Mononuclear cell (primary cell): ENCODE measurements around the gene INPPL1. TPM values are rescaled to one million over a fixed set of nuclear protein-coding genes. Genes with fewer than 3 reads are reported as not detected.
"Not testable (repeated sequence)": the region's sequence is repeated elsewhere in the genome, so short reads cannot be mapped to it uniquely, and the experiment has no call there.

Source experiments
- H3K27me3 ChIP-seq: 2 replicates; pipeline ENCODE4 v1.6.0; 2011; ENCODE audit warnings: low read length, control low read depth; ENCODE audit not compliant: insufficient read depth
- H3K4me1 ChIP-seq: 2 replicates; pipeline ENCODE4 v1.5.1; 2011; ENCODE audit warnings: mild to moderate bottlenecking, low read length, control low read depth; ENCODE audit not compliant: insufficient read depth
- H3K4me3 ChIP-seq: 2 replicates; pipeline ENCODE4 v1.5.1; 2011; ENCODE audit warnings: mild to moderate bottlenecking, low read length, moderate library complexity
- H3K9me3 ChIP-seq: 2 replicates; pipeline ENCODE4 v1.5.1; 2011; ENCODE audit warnings: low read depth, mild to moderate bottlenecking, control low read depth, low read length
- total RNA-seq: library from RNA; depleted of rRNA; stranded (reverse); fragments of >200 nt; gene quantifications from one replicate; pipeline ENCODE4 v1.2.3, GENCODE V29; 2012

INPPL1 gene, protein sequence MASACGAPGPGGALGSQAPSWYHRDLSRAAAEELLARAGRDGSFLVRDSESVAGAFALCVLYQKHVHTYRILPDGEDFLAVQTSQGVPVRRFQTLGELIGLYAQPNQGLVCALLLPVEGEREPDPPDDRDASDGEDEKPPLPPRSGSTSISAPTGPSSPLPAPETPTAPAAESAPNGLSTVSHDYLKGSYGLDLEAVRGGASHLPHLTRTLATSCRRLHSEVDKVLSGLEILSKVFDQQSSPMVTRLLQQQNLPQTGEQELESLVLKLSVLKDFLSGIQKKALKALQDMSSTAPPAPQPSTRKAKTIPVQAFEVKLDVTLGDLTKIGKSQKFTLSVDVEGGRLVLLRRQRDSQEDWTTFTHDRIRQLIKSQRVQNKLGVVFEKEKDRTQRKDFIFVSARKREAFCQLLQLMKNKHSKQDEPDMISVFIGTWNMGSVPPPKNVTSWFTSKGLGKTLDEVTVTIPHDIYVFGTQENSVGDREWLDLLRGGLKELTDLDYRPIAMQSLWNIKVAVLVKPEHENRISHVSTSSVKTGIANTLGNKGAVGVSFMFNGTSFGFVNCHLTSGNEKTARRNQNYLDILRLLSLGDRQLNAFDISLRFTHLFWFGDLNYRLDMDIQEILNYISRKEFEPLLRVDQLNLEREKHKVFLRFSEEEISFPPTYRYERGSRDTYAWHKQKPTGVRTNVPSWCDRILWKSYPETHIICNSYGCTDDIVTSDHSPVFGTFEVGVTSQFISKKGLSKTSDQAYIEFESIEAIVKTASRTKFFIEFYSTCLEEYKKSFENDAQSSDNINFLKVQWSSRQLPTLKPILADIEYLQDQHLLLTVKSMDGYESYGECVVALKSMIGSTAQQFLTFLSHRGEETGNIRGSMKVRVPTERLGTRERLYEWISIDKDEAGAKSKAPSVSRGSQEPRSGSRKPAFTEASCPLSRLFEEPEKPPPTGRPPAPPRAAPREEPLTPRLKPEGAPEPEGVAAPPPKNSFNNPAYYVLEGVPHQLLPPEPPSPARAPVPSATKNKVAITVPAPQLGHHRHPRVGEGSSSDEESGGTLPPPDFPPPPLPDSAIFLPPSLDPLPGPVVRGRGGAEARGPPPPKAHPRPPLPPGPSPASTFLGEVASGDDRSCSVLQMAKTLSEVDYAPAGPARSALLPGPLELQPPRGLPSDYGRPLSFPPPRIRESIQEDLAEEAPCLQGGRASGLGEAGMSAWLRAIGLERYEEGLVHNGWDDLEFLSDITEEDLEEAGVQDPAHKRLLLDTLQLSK
- total RNA-seq = 49.2 TPM

DNA sequence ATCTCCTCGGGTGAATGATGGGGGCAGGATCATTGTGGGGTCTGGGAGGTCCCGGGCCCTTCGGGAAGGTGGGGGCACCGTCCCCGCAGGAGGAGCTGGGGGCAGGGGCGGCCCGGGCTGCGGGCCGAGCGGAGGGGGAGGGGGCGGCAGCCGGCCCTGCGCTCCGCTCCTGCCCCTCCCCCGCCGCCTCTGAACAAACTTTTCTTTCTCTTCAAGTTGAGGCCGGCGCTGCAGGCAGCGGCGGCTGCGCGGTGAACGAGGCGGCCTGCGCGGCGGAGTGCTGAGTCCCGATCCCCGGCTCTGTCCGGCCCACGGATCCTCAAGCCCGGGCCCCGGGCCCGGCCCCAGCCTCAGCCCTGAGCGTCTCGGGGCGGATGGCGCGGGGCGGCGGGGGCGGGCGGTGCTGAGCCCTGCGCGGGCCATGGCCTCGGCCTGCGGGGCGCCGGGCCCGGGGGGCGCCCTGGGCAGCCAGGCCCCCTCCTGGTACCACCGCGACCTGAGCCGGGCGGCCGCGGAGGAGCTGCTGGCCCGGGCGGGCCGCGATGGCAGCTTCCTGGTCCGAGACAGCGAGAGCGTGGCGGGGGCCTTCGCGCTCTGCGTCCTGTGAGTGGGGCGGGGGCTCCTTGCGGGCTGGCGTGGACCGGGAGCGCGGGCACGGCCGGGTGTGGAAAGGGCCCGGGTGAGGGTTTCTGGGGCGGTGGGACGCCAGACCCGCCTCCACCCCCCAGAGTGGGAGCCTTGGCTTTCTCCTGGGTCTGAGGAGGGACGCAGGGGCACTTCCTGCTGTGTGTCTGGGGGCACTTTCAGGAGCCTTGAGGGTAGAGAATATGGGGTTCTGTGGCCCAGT, at the start of gene INPPL1:
Gene INPPL1 (plus strand): TSS at position 204 of the 847 bp plus-strand sequence. CDS start 218 bp downstream, at position 422.
- Histone ChIP-seq H3K4me3 (peak within 1 kb of the TSS; percentile 74), H3K27me3 (no peaks in the 10 kb centered on the region), H3K9me3 (no peaks in the 10 kb centered on the region), H3K4me1 (peaks cover 43% of the 10 kb centered on the region)

DNA sequence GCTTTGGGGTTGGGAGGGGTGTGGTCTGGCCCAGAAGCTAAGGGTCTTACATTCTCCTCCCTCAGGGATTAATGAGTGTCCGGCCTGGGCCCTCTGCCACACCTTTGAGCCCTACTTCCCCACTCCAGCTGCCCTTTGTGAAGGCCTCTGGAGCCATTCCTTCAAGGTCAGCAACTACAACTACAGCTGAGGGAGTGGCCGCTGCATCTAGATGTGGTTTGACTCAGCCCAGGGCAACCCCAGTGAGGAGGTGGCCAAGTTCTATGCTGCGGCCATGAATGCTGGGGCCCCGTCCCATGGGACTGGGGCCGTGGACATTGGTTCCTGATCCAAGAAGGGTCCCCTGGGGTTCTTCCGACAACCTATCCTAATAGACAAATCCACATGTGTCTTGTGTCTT, 46.9 kb upstream of the INPPL1 start:
- H3K27me3 ChIP-seq = no peaks in the 10 kb centered on the region
- H3K9me3 ChIP-seq = no peaks in the 10 kb centered on the region
- no peak overlapping the region for H3K4me3 ChIP-seq

DNA sequence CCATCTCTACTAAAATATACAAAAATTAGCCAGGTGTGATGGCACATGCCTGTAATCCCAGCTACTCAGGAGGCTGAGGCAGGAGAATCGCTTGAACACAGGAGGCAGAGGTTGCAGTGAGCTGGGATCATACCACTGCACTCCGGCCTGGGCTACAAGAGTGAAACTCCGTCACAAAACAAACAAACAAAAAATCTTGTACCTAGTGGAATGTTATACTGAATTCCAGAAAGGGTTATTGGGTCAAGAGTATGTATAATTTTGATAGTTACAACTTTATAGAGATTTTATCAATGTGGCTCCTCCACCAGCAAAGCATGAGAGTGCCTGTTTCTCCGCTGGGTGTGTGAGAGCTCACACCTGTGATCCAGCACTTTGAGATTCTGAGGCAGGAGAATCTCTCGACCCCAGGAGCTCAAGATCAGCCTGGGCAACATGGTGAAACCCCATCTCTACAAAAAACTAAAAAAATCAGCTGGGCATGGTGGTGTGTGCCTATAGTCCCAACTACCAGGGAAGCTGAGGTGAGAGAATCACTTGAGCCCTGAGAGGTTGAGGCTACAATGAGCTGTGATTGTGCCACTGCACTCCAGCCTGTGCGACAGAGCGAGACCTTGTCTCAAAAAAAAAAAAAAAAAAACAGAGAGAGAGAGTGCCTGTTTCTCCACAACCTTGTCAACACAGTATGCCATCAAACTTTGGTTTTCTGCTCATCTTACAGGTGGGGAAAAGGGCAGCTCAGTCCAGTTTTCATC, 45.3 kb upstream of the INPPL1 start:
- H3K4me3 ChIP-seq = no peak overlapping the region
- H3K27me3 ChIP-seq = no peaks in the 10 kb centered on the region
- H3K9me3 ChIP-seq = no peaks in the 10 kb centered on the region
- no peaks in the 10 kb centered on the region for H3K4me1 ChIP-seq

More for the DNA sequence above, 46.9 kb upstream of the INPPL1 start:
- H3K4me1 ChIP-seq = no peaks in the 10 kb centered on the region

DNA sequence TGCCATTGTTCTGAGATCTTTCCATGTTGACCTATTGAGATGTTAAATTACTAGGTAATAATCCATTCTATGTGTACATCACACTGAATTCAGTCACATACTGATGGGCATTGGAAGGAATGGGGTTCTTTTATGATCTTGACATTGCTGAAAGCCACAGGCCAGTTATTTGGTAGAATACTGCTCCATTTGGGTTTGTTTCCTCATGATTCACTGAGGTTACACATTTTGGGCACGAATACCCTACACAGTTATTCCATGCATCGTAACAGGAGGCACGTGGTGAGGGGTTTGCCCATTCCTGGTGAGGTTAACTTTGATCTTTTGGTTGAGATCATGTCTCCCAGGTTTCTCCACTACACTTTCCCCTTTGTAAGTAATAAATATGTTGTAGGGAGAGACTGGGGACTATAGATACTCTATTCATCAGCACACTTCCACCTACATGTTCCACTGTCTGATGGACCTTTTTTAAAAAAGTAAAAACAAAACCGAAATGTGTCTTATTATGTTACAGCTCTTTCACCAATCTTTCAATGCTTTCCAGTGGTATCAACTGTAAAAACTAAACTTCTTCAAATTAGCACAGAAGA, 44.7 kb upstream of the INPPL1 start:
- Histone ChIP-seq H3K4me3 (no peak overlapping the region), H3K4me1 (no peaks in the 10 kb centered on the region), H3K27me3 (no peaks in the 10 kb centered on the region), H3K9me3 (no peaks in the 10 kb centered on the region)

DNA sequence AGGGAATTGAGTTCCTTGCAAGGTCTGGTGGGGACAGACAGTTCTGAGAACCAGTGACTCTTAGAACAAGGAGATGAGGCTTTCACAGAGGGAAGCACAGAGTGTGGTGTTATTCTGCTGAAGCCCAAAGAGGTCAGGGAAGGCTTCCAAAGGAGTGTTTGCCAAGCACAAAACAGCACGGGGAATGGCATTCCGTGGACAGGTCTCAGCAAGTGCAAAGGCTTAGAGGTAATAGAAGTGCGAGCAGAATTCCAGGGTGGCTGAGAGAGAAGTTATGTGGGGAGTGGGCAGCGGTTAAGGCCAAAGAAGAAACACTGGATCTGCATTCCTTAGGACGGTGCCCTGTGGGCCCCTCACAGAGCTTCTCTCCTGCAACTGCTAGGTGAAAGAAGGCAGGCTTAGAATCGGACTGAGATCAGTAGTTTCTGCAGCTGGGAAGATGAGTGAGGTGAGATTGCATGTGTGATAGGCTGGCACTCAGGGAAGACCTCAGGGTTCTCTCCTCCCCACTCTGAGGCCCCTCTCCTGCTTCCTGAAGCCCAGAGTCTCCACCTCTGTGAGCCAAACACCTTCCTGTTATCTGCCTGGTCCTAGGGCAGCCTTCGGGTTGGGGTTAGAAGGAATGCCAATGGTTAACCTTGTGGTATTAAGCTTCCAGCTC, 43.5 kb upstream of the INPPL1 start:
- not testable (repeated sequence) for H3K27me3 ChIP-seq, H3K9me3 ChIP-seq, H3K4me3 ChIP-seq, H3K4me1 ChIP-seq

DNA sequence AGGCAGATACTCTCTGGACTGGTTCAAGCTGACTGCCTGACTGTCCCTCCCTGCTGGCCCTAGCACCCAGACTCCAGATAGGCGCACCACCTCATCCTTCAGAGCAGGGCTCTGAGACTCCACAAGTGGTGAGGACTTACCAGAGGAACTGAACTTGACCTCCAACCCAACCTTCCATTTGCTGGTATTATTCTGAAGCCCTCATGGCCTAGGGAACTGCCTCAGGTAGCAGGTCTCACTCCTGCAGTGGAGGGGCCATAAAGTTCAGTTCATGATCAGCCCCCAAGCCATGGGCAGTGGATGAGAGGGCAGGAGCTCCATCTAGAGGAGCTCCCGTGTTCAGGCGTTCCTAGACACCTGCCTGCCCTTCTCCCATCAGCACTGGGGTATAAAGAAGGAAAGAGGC, 43.0 kb upstream of the INPPL1 start:
- H3K9me3 ChIP-seq, H3K27me3 ChIP-seq, H3K4me1 ChIP-seq, H3K4me3 ChIP-seq: not testable (repeated sequence)

DNA sequence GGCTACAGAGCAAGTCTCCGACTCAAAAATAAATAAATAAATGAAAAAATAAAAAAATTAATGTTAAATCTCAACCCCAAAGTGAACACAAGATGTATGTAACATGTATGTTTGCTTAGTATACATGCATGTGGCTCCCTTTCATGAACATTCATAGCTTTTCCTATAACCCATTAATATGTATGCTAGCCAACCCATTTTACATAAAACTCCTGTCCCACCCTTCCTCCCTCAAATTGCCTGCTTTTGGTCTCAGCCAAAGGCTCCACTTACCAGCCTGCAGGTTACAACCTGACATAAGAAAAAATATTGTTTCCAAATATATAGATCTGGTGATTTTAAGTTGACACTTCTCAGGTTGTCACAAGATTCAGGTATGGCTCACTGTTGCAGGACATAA, 36.3 kb upstream of the INPPL1 start:
- H3K9me3 ChIP-seq = no peaks in the 10 kb centered on the region
- H3K4me3 ChIP-seq = no peak overlapping the region
- no peaks in the 10 kb centered on the region for H3K27me3 ChIP-seq
- H3K4me1 ChIP-seq = no peaks in the 10 kb centered on the region

DNA sequence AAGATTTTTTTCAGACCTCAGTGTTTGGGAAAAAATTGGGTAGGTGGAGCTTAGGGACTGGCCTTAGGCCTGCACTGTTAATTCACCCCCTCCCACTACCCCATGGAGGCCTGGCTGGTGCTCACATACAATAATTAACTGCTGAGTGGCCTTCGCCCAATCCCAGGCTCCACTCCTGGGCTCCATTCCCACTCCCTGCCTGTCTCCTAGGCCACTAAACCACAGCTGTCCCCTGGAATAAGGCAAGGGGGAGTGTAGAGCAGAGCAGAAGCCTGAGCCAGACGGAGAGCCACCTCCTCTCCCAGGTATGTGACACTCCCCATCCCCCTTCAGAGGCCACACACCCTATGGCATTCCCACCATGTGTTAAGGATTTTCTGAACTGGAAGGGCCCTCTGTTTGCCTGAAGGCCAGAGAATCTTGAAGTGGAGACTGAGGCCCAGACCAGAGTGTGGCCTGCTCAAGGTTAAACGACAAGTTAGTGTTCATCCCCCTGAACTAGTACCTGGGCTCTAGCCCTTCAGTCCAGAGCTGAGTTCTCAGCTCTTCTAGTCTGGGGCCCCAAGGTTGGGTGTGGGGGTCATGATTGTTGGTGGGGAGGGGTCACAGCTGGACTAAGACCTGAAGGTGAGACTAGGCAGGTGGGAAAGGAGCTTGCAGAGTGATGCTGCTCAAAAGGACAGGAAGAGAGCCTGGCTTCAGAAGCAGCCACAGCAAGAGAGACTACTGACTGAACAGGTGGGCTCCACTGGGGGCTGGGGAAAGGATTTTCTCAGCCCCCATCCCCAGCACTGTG, 34.9 kb upstream of the INPPL1 start:
- H3K4me1 ChIP-seq = no peaks in the 10 kb centered on the region
- no peak overlapping the region for H3K4me3 ChIP-seq
- no peaks in the 10 kb centered on the region for H3K9me3 ChIP-seq
- no peaks in the 10 kb centered on the region for H3K27me3 ChIP-seq

DNA sequence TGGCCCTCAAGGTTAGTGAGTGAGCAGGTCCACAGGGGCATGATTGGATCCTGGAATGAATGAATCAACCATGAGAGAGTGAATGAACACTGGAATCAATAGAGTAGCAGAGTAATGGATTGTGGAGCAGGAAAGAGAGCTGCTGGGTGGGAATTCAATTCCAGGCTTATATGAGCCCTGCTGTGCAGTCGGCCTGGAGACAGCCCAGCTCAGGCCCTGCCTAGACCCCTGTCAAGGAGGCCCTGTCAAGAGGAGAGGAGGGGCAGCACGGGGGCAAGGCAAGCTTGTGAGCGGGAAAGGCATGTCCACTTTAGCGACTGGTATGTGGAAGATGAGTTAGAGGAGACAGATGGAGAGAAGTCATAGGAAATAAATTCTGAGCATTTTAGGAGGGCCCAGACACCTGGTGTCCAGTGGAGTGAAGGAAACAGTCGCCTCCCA, 33.9 kb upstream of the INPPL1 start:
- Histone ChIP-seq H3K9me3 (no peaks in the 10 kb centered on the region), H3K4me1 (no peaks in the 10 kb centered on the region), H3K4me3 (no peak overlapping the region), H3K27me3 (no peaks in the 10 kb centered on the region)

DNA sequence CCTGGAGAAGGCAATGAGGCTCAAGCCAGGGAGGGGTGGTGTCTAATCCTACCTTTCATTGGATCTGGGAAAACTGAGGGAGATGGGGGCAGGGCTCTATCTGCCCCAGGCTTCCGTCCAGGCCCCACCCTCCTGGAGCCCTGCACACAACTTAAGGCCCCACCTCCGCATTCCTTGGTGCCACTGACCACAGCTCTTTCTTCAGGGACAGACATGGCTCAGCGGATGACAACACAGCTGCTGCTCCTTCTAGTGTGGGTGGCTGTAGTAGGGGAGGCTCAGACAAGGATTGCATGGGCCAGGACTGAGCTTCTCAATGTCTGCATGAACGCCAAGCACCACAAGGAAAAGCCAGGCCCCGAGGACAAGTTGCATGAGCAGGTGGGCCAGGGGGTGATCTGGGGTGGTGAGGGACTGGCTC, 32.6 kb upstream of the INPPL1 start, which contains the start of gene FOLR1:
Gene FOLR1 (plus strand): TSS at position 180 of the 421 bp plus-strand sequence. CDS start 34 bp downstream, at position 214.
- Histone ChIP-seq H3K27me3 (no peaks in the 10 kb centered on the region), H3K9me3 (no peaks in the 10 kb centered on the region), H3K4me1 (no peaks in the 10 kb centered on the region), H3K4me3 (no peak within 1 kb of the TSS)

DNA sequence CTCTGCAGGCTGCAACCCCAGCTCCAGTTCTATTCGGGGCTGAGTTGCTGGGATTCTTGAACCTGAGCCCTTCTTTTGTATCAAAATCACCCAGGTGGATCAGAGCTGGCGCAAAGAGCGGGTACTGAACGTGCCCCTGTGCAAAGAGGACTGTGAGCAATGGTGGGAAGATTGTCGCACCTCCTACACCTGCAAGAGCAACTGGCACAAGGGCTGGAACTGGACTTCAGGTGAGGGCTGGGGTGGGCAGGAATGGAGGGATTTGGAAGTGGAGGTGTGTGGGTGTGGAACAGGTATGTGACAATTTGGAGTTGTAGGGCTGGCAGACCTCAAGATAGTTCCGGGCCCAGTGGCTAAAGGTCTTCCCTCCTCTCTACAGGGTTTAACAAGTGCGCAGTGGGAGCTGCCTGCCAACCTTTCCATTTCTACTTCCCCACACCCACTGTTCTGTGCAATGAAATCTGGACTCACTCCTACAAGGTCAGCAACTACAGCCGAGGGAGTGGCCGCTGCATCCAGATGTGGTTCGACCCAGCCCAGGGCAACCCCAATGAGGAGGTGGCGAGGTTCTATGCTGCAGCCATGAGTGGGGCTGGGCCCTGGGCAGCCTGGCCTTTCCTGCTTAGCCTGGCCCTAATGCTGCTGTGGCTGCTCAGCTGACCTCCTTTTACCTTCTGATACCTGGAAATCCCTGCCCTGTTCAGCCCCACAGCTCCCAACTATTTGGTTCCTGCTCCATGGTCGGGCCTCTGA, 28.9 kb upstream of the INPPL1 start:
- H3K4me1 ChIP-seq = no peaks in the 10 kb centered on the region
- H3K4me3 ChIP-seq = no peak overlapping the region
- H3K27me3 ChIP-seq = no peaks in the 10 kb centered on the region
- no peaks in the 10 kb centered on the region for H3K9me3 ChIP-seq

DNA sequence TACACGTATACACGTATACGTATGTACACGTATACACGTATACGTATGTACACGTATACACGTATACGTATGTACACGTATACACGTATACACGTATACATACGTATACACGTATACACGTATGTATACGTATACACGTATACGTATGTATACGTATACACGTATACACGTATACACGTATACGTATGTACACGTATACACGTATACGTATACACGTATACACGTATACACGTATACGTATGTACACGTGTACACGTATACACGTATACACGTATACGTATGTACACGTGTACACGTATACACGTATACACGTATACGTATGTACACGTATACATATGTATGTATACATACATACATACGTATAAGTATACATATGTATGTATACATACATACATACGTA, 23.1 kb upstream of the INPPL1 start:
- H3K4me1 ChIP-seq = peaks cover 18% of the 10 kb centered on the region
- not testable (repeated sequence) for H3K27me3 ChIP-seq, H3K9me3 ChIP-seq, H3K4me3 ChIP-seq
